Measurements from ENCODE around the gene BRD7. TPM values are rescaled to one million over a fixed set of nuclear protein-coding genes. Genes with fewer than 3 reads are reported as not detected.

BRD7 gene
- total and polyA plus RNA-seq, 2 donors (not counting 1 experiment from before 2014, with no cell fraction given) = 29.8 to 64.5 TPM

DNA sequence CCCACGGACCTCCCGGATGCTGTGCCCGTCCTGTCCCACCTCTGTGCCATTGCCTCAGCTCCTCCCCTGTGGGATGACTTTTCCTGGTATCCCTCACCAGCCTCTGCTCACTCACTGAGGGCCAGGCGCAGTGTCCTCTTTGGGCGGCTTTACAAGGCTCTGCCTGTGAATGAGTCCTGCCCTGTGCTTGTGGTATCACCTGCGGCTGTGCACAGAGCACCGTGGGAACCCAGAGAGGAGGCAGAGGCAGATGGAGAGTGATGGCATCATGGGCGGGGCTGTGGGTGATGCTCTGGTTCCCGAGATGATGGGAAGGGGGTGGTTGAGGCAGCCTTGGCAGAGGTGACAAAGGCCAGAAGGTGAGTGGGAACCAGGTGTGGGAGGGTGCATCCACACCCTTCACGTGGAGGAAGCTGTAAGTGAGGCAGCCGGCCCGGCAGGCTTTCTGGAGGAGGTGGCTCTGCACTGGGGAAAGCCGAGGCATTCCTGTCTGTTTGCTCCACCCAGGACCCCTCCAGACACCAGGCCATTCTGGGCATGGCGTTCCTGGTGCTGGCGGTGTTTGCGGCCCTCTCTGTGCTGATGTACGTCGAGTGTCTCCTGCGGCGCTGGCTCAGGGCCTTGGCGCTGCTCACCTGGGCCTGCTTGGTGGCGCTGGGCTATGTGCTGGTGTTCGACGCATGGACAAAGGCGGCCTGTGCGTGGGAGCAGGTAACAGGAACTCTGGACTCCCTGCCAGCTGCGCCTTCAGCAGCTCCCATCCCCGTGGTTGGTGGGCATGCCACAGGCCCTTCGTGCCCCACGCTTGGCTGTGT is 78.6 kb downstream of the BRD7 start:
- peaks cover 89% of the 10 kb centered on the region for H3K79me2 ChIP-seq (ENCODE audit: control insufficient read depth, insufficient read depth, low read length)
- intact Hi-C loops (cut with micrococcal nuclease) = no loop called here
- no peak overlapping the region for H3K27ac Mint-ChIP-seq

More for the DNA sequence above, 78.6 kb downstream of the BRD7 start:
- DNase-seq (no peak), ATAC-seq (ENCODE audit: low read depth) (no peak)
- Histone ChIP-seq H3K36me3 (replicated peaks in 1 of 2; ENCODE audit: control extremely low read depth in 1 of 2, control insufficient read depth in 1 of 2, extremely low read depth in 1 of 2, insufficient read depth in 2 of 2, low read length in 1 of 2) (peaks cover 3 to 79% of the 10 kb centered on the region in 2 experiments), H3K4me3 (ENCODE audit: control extremely low read depth in 1 of 5, extremely low read depth in 1 of 5, insufficient read depth in 1 of 5, low read depth in 2 of 5, low read length in 4 of 5) (no peak overlapping the region), H4K20me1 (ENCODE audit: control insufficient read depth, insufficient read depth, low read length, poor library complexity, severe bottlenecking) (peaks cover 95% of the 10 kb centered on the region), H2AFZ (ENCODE audit: insufficient read depth, low read depth, low read length, poor library complexity, severe bottlenecking) (no peak overlapping the region), H3K4me1 (ENCODE audit: control insufficient read depth in 2 of 2, insufficient read depth in 2 of 2, low read length in 2 of 2) (peaks cover 6 to 7% of the 10 kb centered on the region in 2 donors), H3K27me3 (replicated peaks in 1 of 4; ENCODE audit: control extremely low read depth in 1 of 4, control insufficient read depth in 3 of 4, insufficient read depth in 4 of 4, low read length in 3 of 4) (no peaks in the 10 kb centered on the region), H3K9me3 (ENCODE audit: control extremely low read depth in 1 of 3, control insufficient read depth in 2 of 3, insufficient read depth in 1 of 3, low read length in 2 of 3) (peaks cover 0 to 8% (median 0%) of the 10 kb centered on the region in 3 donors), H3K4me2 (replicated peaks; ENCODE audit: low read depth, low read length, poor library complexity, severe bottlenecking) (no peak overlapping the region), H3K9ac (ENCODE audit: low read length) (no peak overlapping the region), H3K27ac (ENCODE audit: low read length in 2 of 2) (no peak overlapping the region)
- POLR2A ChIA-PET = interaction anchor here (0.7 kb wide), 1 partner anchor 45 kb away, joined by 3 read pairs; no protein-coding TSS in a partner anchor
- Mint-ChIP-seq H3K27me3 (no peaks in the 10 kb centered on the region), H3K4me1 (peaks cover 12% of the 10 kb centered on the region), H3K4me3 (no peak overlapping the region), H3K9me3 (ENCODE audit: insufficient read depth) (no peaks in the 10 kb centered on the region)
- TF ChIP-seq EZH2 (IDR thresholded peaks at IDR 0.05; ENCODE audit: borderline replicate concordance, insufficient read depth, low read depth, low read length, poor library complexity, severe bottlenecking) = no peak
- TF ChIP-seq CTCF (IDR thresholded peaks at IDR 0.05) = no peak
- WGBS (ENCODE audit: insufficient coverage) = 97% methylated on average over 30 of the region's 30 CpGs
- CTCF ChIA-PET = no interaction called here
